ENCODE measurements around the gene PDILT.
"Not testable (repeated sequence)": the region's sequence is repeated elsewhere in the genome, so short reads cannot be mapped to it uniquely, and the experiment has no call there.

Gene PDILT

GRCh38 chr16:20317117-20317516 lies 87.4 kb downstream of the PDILT start:
- ChIA-PET CTCF (interaction anchor here (1.0 kb wide), 1 partner anchor 17 kb away, joined by 8 read pairs; no protein-coding TSS in a partner anchor), POLR2A (no interaction called here)
- TF ChIP-seq, protein P1, sequence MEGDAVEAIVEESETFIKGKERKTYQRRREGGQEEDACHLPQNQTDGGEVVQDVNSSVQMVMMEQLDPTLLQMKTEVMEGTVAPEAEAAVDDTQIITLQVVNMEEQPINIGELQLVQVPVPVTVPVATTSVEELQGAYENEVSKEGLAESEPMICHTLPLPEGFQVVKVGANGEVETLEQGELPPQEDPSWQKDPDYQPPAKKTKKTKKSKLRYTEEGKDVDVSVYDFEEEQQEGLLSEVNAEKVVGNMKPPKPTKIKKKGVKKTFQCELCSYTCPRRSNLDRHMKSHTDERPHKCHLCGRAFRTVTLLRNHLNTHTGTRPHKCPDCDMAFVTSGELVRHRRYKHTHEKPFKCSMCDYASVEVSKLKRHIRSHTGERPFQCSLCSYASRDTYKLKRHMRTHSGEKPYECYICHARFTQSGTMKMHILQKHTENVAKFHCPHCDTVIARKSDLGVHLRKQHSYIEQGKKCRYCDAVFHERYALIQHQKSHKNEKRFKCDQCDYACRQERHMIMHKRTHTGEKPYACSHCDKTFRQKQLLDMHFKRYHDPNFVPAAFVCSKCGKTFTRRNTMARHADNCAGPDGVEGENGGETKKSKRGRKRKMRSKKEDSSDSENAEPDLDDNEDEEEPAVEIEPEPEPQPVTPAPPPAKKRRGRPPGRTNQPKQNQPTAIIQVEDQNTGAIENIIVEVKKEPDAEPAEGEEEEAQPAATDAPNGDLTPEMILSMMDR (IDR thresholded peaks at IDR 0.05; ENCODE audit: control extremely low read depth, extremely low read depth, low read depth, missing control alignments), result no peak
- no peak for DNase-seq (ENCODE audit: extremely low spot score)

- no peak for DNase-seq (ENCODE audit: extremely low spot score)
- ChIA-PET CTCF (no interaction called here), POLR2A (no interaction called here)
- TF ChIP-seq, protein P1 (IDR thresholded peaks at IDR 0.05; ENCODE audit: control extremely low read depth, extremely low read depth, low read depth, missing control alignments), result no peak
Observed at GRCh38 chr16:20316715-20317114, 87.8 kb downstream of the PDILT start.

- CTCF ChIA-PET, result interaction anchor here (1.0 kb wide), 1 partner anchor 68 kb away, joined by 3 read pairs; no protein-coding TSS in a partner anchor
- TF ChIP-seq, protein P1 (IDR thresholded peaks at IDR 0.05; ENCODE audit: control extremely low read depth, extremely low read depth, low read depth, missing control alignments), result no peak
- POLR2A ChIA-PET, result no interaction called here
- DNase-seq (ENCODE audit: extremely low spot score), result no peak
Observed at GRCh38 chr16:20315764-20316163, 88.8 kb downstream of the PDILT start.

DNA sequence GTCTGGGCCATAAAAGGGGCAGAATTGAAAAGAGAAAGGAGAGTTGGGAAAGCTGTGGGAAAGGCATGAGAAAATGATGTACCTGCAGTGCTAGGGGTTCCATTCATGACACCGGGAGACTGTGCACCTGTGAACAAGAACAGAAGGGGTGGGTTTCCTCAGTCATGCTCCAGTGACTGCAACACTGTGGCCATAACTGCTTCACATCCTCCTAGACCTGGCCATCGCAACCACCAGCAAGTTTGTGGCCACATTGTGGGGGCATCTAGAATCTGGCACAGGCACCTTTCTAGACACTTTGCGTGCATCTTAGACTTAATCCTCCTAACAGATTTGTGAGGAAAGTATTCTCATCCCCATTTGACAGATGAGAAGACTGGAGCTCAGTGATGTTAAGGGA lies 90.0 kb downstream of the PDILT start:
- DNase-seq (ENCODE audit: extremely low spot score), result no peak
- CTCF ChIA-PET, result interaction anchor here (1.0 kb wide), 1 partner anchor 69 kb away, joined by 3 read pairs; no protein-coding TSS in a partner anchor
- POLR2A ChIA-PET, result no interaction called here
- TF ChIP-seq, protein P1 (IDR thresholded peaks at IDR 0.05; ENCODE audit: control extremely low read depth, extremely low read depth, low read depth, missing control alignments), result no peak

GRCh38 chr16:20313741-20314140 lies 90.8 kb downstream of the PDILT start:
- ChIA-PET POLR2A (no interaction called here), CTCF (interaction anchor here (1.7 kb wide), 1 partner anchor 13 kb away, joined by 13 read pairs; no protein-coding TSS in a partner anchor)
- TF ChIP-seq, protein P1 (IDR thresholded peaks at IDR 0.05; ENCODE audit: control extremely low read depth, extremely low read depth, low read depth, missing control alignments), result no peak
- DNase-seq (ENCODE audit: extremely low spot score), result no peak

DNA sequence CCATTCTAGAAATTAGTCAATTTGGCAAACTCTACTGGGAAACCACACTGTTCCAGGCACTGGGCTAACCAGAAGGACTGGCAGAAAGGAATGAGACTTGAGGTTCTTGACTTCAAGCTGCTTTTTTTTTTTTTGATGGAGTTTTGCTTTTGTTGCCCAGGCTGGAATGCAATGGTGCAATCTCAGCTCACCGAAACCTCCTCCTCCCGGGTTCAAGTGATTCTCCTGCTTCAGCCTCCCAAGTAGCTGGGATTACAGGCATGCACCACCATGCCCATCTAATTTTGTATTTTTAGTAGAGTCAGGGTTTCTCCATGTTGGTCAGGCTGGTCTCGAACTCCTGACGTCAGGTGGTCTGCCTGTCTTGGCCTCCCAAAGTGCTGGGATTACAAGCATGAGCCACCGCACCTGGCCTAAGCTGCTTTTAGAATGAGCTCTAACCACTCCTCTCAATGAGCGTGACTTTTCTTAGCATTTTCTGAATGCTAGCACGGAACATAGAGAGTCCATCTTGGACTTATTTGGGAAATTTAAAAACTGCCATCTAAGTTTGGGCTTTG lies 91.9 kb downstream of the PDILT start:
- CTCF ChIA-PET, result interaction anchor here (1.0 to 4.2 kb wide), 3 partner anchors 7 to 12 kb away, joined by 4 to 23 read pairs (median 13); no protein-coding TSS in a partner anchor
- DNase-seq (ENCODE audit: extremely low spot score); POLR2A ChIA-PET: not testable (repeated sequence)

- CTCF ChIA-PET, result interaction anchor here (0.8 to 4.2 kb wide), 4 partner anchors 8 to 412 kb away, joined by 3 to 23 read pairs (median 4); no protein-coding TSS in a partner anchor
- POLR2A ChIA-PET, result no interaction called here
- DNase-seq (ENCODE audit: extremely low spot score), result no peak
- TF ChIP-seq, protein P1 (IDR thresholded peaks at IDR 0.05; ENCODE audit: control extremely low read depth, extremely low read depth, low read depth, missing control alignments), result no peak
Observed at GRCh38 chr16:20311548-20311947, 93.0 kb downstream of the PDILT start.
